HG02571 (cell line): ENCODE data around the gene NOL8.

Source experiments
- ATAC-seq: cut with Tn5 transposase; IDR thresholded peaks from one replicate; pipeline ENCODE4 v1.9.1; 2021; ENCODE audit warnings: mild to moderate bottlenecking, moderate library complexity; ENCODE audit not compliant: unreplicated experiment

NOL8 gene

GRCh38 chr9:92325269-92325990 is at the start of gene NOL8, which contains the start of gene CENPP:
Gene NOL8 (minus strand): TSS chr9:92325350. CDS start chr9:92324161, 1,189 bp downstream.
Gene CENPP (plus strand): TSS chr9:92325953.
- ATAC-seq, result peak; percentile 92

GRCh38 chr9:92373167-92373566 is 48.0 kb upstream of the NOL8 start:
- no peak for ATAC-seq

DNA sequence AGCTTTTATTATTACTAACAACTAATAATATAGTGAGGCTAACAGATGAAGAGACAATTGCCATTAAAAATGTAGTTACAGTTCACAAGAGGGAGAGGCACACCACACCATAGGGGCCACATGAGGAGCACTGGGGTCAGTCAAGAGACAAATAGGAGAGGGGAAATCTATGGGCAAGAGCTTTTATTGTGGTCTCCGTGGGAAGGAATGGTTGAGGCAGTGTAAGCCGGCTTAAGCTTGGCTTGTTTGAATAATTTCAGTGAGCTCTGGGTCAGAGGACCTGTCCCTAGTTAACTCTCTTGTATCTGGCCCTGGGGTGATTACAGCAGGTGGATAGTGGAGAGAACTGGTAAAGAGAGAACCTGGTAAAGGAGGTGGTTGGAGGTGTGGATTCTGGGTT is 43.9 kb upstream of the NOL8 start:
- no peak for ATAC-seq

DNA sequence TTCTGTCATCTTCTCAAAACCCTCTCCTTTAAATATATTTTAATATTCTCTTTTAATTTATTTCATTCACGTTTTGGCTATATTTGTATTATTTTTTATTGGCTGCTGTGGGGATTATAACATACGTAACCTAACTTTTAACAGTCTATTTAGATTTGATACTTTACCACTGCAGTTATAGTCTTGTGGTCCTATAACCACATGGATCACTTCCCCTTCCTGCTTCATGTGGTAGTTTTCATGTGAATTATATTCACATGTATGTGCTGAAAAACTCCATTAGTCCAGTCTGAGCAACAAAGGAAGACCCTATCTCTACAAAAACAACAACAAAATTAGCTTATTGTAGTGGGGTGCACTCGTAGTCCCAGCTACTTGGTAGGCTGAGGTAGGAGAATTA is 34.9 kb upstream of the NOL8 start:
- ATAC-seq, result no peak

GRCh38 chr9:92359394-92359995 is 34.3 kb upstream of the NOL8 start:
- no peak for ATAC-seq

DNA sequence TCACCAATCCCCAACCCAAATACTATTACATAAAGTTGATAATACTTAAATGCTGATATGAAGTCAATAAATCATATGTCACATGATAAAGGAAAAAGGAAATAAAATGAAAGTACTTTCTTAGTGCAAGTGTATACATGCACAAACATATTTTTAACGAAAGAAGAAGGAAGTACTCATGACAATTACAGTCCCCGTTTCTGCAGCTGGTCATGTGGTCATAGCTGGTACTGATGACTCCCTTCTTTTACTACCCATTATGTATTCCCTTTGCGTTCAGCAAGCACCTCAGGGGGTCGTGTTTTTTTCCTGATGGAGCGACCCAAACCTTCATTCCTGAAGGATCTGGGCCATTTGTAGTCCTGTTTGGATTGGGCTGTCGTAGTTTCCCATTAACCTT is 27.9 kb upstream of the NOL8 start:
- ATAC-seq, result no peak

DNA sequence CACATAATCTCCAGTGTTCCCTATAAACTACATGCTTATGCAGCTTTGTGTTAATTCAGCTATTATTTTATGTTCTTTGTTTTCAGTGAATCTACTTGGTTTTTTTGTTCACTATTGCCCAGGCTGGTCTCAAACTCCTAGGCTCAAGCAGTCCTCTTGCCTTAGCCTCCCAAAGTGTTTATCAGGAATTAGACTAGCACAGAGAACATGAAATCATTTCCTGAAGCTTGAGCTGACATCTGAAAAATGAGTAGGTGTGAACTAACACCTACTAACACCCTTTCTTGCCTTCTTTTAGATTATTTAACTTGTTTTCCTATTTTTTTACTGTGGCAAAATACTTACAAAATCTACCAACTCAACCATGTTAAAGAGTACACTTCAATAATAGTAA is 25.6 kb upstream of the NOL8 start:
- ATAC-seq, result no peak

- no peak for ATAC-seq
Observed at GRCh38 chr9:92349771-92350739, 24.9 kb upstream of the NOL8 start.

GRCh38 chr9:92345582-92345981 is 20.4 kb upstream of the NOL8 start:
- no peak for ATAC-seq

GRCh38 chr9:92342825-92343488 is 17.8 kb upstream of the NOL8 start:
- ATAC-seq, result no peak

DNA sequence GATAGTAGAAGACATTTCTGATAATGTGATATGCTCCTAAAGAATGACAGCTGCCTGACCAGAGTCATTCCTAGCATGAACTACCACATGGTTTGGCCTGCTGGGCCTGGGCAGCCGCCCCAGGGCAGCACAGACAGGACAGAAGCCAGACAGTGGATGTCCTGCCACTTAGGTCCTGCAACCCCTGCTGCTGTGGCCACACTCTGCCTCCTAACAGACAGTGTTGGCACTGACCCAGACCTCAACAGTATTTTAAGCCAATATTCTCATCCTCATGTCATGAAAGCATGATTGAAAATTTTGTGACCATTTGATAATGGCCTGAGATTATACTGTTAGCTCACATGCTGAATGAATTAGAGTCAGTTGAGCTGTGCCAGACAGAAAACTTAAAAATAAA is 16.4 kb upstream of the NOL8 start:
- ATAC-seq, result no peak

- ATAC-seq, result no peak
Observed at GRCh38 chr9:92333282-92333634, 8.1 kb upstream of the NOL8 start.

DNA sequence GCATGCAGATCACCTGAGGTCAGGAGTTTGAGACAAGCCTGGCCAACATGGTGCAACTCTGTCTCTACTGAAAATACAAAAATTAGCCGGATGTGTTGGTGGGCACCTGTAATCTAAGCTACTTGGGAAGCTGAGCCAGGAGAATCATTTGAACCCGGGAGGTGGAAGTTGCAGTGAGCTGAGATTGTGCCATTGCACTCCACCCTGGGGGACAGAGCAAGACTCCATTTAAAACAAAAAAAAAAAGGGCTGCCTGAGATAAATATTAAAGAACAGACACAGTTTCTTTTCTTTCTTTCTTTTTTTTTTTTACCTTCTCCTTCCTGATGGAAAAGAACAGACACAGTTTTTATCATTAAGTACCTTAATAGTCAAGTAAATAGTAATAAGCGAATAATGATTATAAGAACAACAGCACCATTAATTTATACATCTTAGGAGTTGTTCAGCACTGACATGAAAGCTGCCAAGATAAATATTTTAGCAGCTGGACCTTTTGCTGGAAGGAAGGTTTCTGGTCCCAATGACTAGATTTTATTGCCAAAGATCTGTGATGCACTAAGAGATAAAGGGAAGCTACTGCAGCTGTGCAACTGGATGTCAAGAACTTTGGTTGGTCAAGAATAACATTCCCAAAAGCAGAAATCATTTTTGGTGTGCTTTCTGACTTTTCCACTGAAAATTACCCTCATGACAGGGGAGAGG is 7.6 kb upstream of the NOL8 start:
- no peak for ATAC-seq

GRCh38 chr9:92328225-92328624 is 3.1 kb upstream of the NOL8 start:
- ATAC-seq, result no peak

DNA sequence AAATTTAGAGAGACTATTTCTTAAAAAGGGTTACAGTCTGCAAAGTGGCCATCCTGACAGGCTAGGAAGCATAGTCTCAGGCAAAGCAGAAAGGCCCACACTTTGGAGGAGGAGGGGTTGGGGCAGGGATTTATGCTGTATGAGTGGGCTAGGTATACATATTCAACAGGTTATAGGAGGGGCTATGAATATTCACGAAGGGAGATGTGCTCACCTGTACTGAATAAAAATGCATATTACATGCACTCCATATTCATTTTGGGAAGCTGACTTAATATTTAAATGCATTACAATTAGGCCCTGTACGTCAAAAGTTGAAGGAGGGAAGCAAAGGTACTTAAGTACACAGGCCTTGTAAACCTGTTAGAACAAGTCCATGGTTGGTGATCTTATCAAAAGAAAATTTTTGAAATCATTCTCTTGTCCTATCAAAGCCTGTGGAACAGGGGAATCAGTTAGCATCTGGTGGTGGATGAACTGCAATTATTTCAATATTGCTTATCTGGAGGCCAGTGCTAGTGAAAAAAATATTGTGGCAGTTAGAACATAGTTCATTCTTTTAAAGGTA is 2.2 kb upstream of the NOL8 start:
- no peak for ATAC-seq

DNA sequence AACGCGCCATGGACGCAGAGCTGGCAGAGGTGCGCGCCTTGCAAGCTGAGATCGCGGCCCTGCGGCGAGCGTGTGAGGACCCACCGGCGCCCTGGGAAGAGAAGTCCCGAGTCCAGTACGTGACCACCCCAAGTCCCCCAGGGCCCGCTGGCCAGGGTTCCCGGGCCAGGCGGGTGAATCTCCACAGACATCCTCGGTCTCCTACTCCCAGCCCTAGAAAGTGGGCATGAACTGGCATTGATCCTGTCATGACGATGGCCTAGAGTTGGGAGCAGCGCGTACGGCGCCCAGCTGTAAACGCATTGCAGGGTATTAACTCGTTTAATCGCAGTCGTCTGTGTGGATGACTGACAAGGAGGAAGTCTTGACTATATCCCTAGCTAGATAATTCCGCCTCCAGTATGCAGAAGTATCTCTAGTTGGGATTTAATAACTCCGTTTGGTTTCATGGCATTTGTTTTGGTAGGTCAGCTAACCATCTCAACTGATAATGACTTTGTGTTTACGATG is 896 bp upstream of the NOL8 start:
- ATAC-seq, result no peak

DNA sequence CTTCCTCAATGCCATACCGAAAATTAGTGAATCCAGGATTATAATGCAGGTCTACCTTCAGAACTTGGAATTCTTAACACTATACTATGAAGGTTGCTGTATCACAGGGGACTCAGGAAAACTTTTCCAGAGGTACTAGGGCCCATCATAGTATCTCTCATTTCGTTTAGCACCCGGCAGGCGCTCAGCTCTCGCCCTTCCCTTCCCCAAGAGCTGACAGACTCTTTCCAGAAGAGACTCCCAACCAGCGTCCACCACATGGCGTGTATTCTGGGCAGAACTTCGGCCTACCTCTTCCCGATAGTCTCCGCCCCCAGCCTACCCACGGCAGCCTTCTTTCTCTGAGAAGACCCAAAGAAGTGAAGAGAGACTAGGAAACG is 271 bp downstream of the NOL8 start:
- no peak for ATAC-seq

- no peak for ATAC-seq
Observed at GRCh38 chr9:92324431-92324830, 719 bp downstream of the NOL8 start.

GRCh38 chr9:92315456-92315855 is 9.7 kb downstream of the NOL8 start:
- ATAC-seq, result no peak

- no peak for ATAC-seq
Observed at GRCh38 chr9:92313624-92314012, 11.5 kb downstream of the NOL8 start.
